Measurements from ENCODE around the gene DNAH14. TPM values are rescaled to one million over a fixed set of nuclear protein-coding genes. Genes with fewer than 3 reads are reported as not detected.

The DNAH14 gene
- total and polyA plus RNA-seq, 2 of the 8 experiments (the other 6 are each of a cell fraction or from before 2014, with no cell fraction given): 8.4 to 40.7 TPM

DNA sequence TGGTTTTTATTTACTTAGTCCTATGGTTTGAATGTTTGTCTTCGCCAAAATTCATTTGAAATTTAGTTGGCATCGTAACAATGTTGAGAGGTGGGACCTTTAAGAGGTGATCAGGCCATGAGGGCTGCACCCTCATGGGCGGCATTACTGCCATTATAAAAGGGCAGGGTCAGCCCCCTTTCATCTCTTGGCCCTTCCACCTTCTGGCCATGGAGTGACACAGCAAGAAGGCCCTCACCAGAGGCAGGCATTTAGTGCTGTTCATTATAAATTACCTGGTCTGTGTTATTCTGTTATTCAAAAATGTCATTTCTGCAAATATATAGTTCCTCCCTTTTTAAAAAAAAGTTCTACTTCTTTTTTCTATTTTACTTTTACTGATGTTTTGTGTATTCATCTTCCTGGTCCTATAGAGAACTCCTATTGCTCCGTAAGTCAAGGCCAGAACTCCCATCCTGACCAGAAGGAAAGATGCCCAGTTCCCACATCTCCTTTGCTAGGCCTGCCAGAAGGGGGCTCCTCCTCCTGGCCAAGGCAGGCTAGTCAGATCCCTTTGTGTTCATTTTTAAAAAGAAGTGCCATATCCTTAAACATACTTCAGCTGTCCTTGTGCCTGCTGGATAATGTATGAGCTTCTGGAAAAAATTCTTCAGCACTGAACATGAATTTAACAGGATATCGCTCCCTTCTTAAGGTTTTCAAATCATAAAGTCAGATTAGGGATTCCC, 508.4 kb downstream of the DNAH14 start (continued):
- TF ChIP-seq CHD2 (IDR thresholded peaks at IDR 0.05; ENCODE audit: low read length) (no peak), KDM5A (IDR thresholded peaks at IDR 0.05; ENCODE audit: low read length) (no peak), GTF2F1 (IDR thresholded peaks at IDR 0.05; ENCODE audit: borderline replicate concordance, low read depth, low read length) (no peak), POU5F1 (IDR thresholded peaks at IDR 0.05; ENCODE audit: low read depth, low read length) (no peak)

All from H1 (cell line).